IPS DF 6.9 (cell line): Measurements from ENCODE around the gene RPS6KC1.

ENCODE experiments used
- DNase-seq: peaks from one replicate; pipeline ENCODE4 v3.0.0-alpha.2; 2013; ENCODE audit warnings: low read depth, low spot score
- H3K27ac ChIP-seq: one replicate; pipeline ENCODE4 v1.5.1; 2013; ENCODE audit warnings: low read length, control low read depth
- H3K27me3 ChIP-seq: 2 replicates; pipeline ENCODE4 v1.6.1; 2013; ENCODE audit warnings: mild to moderate bottlenecking, low read length; ENCODE audit not compliant: control insufficient read depth, insufficient read depth
- H3K36me3 ChIP-seq: 2 replicates; pipeline ENCODE4 v1.6.1; 2013; ENCODE audit warnings: low read length; ENCODE audit not compliant: control insufficient read depth, insufficient read depth
- H3K4me1 ChIP-seq: 2 replicates; pipeline ENCODE4 v1.6.1; 2013; ENCODE audit warnings: low read length; ENCODE audit not compliant: control insufficient read depth, insufficient read depth
- H3K4me3 ChIP-seq: 2 replicates; pipeline ENCODE4 v1.5.1; 2013; ENCODE audit warnings: mild to moderate bottlenecking, low read length
- H3K9me3 ChIP-seq: 2 replicates; pipeline ENCODE4 v1.6.1; 2013; ENCODE audit warnings: low read length, inconsistent platforms; ENCODE audit not compliant: control insufficient read depth, insufficient read depth
- WGBS: extraction: QIAGEN DNeasy Blood & Tissue Kit; methylation state at CpG from one replicate; pipeline ENCODE4 v1.1.7; 2013; ENCODE audit warnings: mixed read lengths, missing lambda C conversion rate; ENCODE audit not compliant: insufficient read length, insufficient coverage; 5-methylcytosine and 5-hydroxymethylcytosine counted together

RPS6KC1 gene

DNA sequence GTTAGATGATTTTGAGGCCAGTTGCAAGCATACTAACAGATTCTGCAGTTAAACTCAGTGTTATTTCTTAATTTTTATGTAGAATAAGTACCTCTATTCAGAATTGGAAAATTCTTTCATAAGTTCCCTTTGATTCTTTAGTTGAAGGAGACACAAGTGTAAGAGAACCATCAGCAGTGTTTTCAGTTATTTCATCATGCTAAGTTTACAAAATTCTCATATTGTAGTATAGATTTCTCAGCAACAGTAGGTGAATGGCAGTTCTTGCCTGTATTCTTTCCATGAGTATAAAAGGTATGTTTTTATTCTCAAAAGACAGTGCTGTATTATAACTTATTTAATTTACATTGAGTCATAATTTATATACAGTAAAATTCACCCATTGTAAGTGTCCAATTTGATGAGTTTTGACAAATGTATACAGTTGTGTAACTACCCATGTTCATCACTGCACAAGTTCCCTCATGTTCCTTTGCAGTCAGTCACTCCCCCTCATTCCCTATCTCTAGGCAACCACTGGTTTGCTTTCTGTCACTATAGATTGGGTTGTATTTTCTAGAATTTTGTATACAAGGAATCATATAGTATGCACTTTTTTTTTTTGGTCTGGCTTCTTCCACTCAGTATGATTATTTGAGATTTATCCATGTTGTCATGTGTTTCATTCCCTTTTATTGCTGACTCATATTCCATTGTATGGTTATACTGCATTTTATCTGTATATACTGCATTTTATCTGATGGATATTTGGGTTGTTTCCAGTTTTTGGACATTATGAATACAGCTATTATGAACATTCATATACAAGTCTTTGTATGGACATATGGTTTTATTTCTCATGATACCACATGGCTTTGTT lies 3.9 kb downstream of the RPS6KC1 start:
- Histone ChIP-seq H3K4me3 (no peak overlapping the region), H3K36me3 (no peaks in the 10 kb centered on the region), H3K4me1 (no peaks in the 10 kb centered on the region), H3K27me3 (no peaks in the 10 kb centered on the region), H3K27ac (no peak overlapping the region), H3K9me3 (no peaks in the 10 kb centered on the region)
- DNase-seq, result no peak

DNA sequence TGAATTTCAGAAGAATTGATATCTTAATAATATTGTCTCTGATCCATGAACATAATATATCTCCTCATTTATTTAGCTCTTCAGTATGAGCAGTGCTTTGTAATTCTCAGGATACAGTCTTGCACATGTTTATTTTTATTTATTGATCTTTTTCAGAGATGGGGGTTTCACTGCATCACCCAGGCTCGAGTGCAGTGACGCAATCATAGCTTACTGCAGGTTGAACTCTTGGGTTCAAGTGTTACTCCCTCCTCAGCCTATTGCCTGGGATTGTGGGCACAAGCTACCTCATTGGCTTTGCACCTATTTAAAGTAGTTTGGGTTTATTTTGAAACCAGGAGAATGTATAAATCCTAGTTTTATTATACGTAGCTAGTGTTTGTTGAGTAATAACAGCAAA lies 4.7 kb downstream of the RPS6KC1 start:
- Histone ChIP-seq H3K36me3 (no peaks in the 10 kb centered on the region), H3K4me3 (no peak overlapping the region), H3K27me3 (no peaks in the 10 kb centered on the region), H3K4me1 (no peaks in the 10 kb centered on the region), H3K9me3 (no peaks in the 10 kb centered on the region), H3K27ac (no peak overlapping the region)
- DNase-seq, result no peak
- WGBS, result no CpG with 5 or more reads among the region's 3 CpGs

DNA sequence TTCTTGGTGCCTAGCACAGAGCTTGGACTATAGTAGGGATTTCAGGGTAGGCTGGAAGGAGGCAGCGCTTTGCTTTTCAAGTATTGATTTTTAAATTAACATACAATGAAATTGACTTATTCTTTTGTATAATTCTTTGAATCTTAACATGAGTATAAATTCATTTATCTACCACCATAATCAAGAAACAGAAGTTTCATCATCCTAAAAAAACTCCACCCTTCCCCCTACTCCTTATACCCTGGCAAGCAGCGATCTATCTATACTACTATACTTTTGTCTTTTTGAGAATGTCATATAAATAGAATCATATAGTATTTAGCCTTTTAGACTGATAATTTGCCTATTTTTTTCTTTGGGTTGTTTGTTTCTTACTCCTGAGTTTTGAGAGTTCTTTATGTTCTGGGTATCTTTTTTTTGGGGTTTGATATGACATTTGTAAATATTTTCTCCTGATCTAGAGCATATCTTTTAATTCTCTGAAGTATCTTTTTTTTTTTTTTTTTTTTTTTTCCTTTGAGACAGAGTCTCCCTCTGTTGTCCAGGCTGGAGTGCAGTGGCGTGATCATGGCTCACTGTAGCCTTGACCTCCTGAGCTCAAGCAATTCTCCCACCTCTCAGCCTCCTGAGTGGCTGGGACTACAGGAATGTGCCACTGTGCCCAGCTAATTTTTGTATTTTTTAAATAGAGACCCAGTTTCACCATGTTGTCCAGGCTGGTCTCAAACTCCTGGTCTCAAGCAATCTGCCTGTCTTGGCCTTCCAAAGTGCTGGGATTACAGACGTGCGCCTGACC lies 6.4 kb downstream of the RPS6KC1 start:
- H3K9me3 ChIP-seq, result no peaks in the 10 kb centered on the region
- 100% methylated on average over 1 of the region's 5 CpGs for WGBS
- no peaks in the 10 kb centered on the region for H3K27me3 ChIP-seq
- no peak overlapping the region for H3K27ac ChIP-seq
- no peak overlapping the region for H3K4me3 ChIP-seq
- DNase-seq, result no peak
- H3K4me1 ChIP-seq, result no peaks in the 10 kb centered on the region
- no peaks in the 10 kb centered on the region for H3K36me3 ChIP-seq

DNA sequence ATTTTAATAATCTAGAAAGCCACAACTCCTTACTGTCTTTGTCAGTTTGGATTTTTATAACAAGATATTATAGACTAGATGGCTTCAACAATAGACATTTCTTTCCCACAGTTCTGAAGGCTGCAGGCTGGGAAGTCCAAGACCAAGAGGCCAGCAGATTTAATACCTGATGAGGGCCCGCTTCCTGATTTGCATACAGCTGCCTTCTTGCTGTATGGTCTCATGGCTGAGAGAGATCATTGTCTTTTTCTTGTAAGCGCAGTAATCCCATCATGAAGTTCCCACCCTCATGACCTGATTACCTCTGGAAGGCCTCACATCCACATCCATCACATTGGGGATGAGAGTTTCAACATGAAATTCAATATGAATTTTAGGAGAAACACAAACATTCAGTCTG lies 9.8 kb downstream of the RPS6KC1 start:
- Histone ChIP-seq H3K27me3 (no peaks in the 10 kb centered on the region), H3K36me3 (no peaks in the 10 kb centered on the region), H3K27ac (no peak overlapping the region), H3K4me3 (no peak overlapping the region), H3K4me1 (no peaks in the 10 kb centered on the region), H3K9me3 (no peaks in the 10 kb centered on the region)
- no peak for DNase-seq
- WGBS, result no CpG with 5 or more reads among the region's 2 CpGs

DNA sequence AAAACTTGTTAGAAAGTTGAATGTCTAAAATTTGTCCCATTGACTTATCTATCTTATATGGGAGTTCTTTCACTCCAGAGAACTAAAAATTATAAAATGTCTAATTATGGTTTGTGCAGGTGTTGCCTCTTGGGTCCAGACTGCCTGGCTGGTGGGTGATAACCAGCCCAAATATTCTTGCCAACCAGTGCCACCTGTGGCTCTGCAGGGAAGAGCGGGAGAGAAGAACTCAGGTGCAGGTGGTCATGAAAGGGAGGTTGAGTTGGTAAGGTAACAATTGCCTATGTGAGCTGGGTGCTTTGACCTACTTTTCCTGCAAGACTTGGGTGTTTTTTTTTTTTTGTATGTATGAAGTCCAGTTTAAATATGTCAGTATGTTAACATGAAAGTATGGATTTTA lies 10.2 kb downstream of the RPS6KC1 start:
- DNase-seq, result no peak

DNA sequence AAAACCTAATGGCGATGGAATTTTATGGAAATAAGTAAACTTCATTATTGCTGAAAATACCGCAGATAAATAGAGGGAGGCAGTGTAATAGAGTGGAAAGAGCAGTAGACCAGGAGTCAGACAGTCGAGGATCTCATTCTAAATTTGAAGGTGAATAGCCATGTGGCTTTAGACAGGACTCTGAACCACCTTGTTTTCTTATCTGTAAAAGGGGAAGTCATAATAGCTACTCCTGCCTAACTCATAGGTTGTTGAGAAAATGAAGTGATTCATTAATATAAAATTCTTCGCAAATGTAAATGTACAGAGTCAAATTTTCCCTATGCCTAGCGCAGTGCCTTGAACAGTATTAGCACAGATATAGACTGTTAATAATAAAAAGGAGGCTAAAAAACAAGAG lies 14.8 kb downstream of the RPS6KC1 start:
- Histone ChIP-seq H3K9me3 (no peaks in the 10 kb centered on the region), H3K27ac (no peak overlapping the region), H3K27me3 (no peaks in the 10 kb centered on the region), H3K36me3 (no peaks in the 10 kb centered on the region), H3K4me1 (no peaks in the 10 kb centered on the region), H3K4me3 (no peak overlapping the region)
- DNase-seq, result no peak
- WGBS, result no CpG with 5 or more reads among the region's 5 CpGs

More for the DNA sequence above, 10.2 kb downstream of the RPS6KC1 start:
- Histone ChIP-seq H3K4me3 (no peak overlapping the region), H3K27me3 (no peaks in the 10 kb centered on the region), H3K27ac (no peak overlapping the region), H3K9me3 (no peaks in the 10 kb centered on the region), H3K4me1 (no peaks in the 10 kb centered on the region), H3K36me3 (no peaks in the 10 kb centered on the region)
- WGBS, result no CpG with 5 or more reads among the region's 1 CpG

DNA sequence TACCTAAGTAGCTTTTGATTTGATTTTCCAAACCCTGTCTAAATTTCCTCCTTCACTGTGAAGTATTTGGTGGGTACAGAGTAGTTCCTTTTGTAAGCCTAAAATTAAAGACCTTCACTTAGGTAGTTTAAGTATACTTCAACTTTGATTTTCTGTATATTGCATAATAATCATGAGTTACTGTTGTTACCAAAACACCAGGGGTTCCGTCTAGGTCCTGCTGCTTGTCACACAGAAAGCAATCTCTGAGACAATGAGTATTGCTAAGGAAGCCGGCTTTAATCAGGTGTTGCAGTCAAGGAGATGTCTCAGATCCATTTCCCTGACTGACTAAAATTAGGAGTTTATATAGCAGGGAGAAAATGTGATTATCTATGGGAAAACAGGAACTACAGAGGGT lies 15.3 kb downstream of the RPS6KC1 start:
- DNase-seq, result no peak
- H3K27ac ChIP-seq, result no peak overlapping the region
- no peaks in the 10 kb centered on the region for H3K9me3 ChIP-seq
- no CpG with 5 or more reads among the region's 2 CpGs for WGBS
- no peaks in the 10 kb centered on the region for H3K4me1 ChIP-seq
- H3K4me3 ChIP-seq, result no peak overlapping the region
- no peaks in the 10 kb centered on the region for H3K27me3 ChIP-seq
- no peaks in the 10 kb centered on the region for H3K36me3 ChIP-seq

DNA sequence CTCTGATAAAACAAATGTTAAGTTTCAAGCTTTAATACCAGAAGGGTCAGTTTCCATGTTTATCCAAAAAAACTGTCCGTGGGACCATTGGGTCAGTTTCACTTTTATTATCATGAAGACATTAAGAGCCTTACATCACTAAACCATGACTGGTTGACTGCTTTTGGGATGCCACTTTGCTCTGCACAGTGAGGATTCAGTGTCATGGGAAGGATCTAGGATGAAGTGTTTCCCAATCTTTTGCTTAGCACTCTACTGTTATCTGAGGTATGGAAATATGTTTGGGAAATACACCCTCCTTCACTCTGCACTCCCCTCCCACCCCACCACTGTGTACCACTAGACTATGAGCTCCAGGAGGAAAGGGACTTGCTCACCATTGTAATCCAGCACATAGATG lies 16.3 kb downstream of the RPS6KC1 start:
- no peak for DNase-seq
- Histone ChIP-seq H3K9me3 (no peaks in the 10 kb centered on the region), H3K4me1 (no peaks in the 10 kb centered on the region), H3K27ac (no peak overlapping the region), H3K27me3 (no peaks in the 10 kb centered on the region), H3K4me3 (no peak overlapping the region), H3K36me3 (no peaks in the 10 kb centered on the region)
- WGBS, result no CpG with 5 or more reads among the region's 1 CpG

DNA sequence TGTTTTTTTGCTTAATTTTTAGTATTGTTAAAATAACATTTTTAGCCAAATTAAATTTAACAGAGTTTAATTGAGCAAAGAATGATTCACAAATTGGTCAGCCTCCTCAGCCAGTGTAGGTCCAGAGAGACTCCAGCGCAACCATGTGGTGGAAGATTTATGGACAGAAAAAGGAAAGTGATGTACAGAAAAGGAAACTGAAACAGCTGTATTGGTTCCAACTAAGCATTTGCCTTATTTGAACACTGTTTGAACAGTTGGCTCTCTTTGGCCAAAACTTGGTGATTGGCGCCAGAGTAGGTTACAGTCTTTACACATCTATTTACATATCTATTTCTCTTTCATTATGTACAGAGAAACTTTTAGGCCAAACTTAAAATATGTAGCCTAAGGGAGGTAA lies 19.4 kb downstream of the RPS6KC1 start:
- no peaks in the 10 kb centered on the region for H3K9me3 ChIP-seq
- WGBS, result no CpG with 5 or more reads among the region's 2 CpGs
- no peaks in the 10 kb centered on the region for H3K27me3 ChIP-seq
- no peak overlapping the region for H3K4me3 ChIP-seq
- H3K4me1 ChIP-seq, result no peaks in the 10 kb centered on the region
- DNase-seq, result no peak
- H3K36me3 ChIP-seq, result no peaks in the 10 kb centered on the region
- no peak overlapping the region for H3K27ac ChIP-seq

DNA sequence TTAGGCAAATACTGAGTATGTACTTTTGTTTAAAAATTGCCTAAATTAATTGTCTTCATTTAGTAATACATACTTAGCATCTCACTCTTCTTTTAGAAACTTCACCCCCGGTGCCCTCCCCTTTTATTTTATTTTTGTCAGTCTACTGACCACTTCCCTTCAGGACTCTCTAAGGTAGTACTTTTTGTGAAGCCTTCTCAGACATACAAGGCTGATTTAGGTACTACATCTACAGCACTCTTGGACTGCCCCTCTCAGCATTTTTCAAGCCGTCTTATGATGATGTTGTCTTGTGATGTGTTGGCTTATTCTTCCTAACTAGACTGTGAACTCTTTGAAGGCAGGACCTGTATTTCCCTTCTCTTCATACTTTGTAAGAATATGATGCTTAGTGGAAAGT lies 24.7 kb downstream of the RPS6KC1 start:
- WGBS, result no CpG with 5 or more reads among the region's 2 CpGs
- Histone ChIP-seq H3K27ac (no peak overlapping the region), H3K4me3 (no peak overlapping the region), H3K27me3 (no peaks in the 10 kb centered on the region), H3K4me1 (no peaks in the 10 kb centered on the region), H3K36me3 (no peaks in the 10 kb centered on the region), H3K9me3 (no peaks in the 10 kb centered on the region)
- DNase-seq, result no peak
